Activated T-cell treated with anti-CD3 and anti-CD28 coated beads, Interleukin-2, amount 50 U/mL, for 72 hours (primary cell): Measurements from ENCODE around the gene RBMS1. TPM values are rescaled to one million over a fixed set of nuclear protein-coding genes. Genes with fewer than 3 reads are reported as not detected.

ENCODE experiments used
- ATAC-seq, 2 donors: fragments of 150-1000 bp; cut with Tn5 transposase; replicated peaks in 1 of 2; 2 replicates each; pipeline ENCODE4 v1.10.0; 2021; ENCODE audit warnings: moderate library complexity in 2 of 2, mild to moderate bottlenecking in 1 of 2
- DNase-seq, 2 donors: peaks; one replicate each; pipeline ENCODE4 v3.0.0; 2021 to 2022; ENCODE audit warnings: mixed read lengths in 1 of 2
- H3K27ac Mint-ChIP-seq: one replicate; pipeline ENCODE4 v1.8.0; 2022; ENCODE audit warnings: mild to moderate bottlenecking, moderate library complexity, mixed read lengths
- H3K27me3 Mint-ChIP-seq: one replicate; pipeline ENCODE4 v1.8.0; 2022; ENCODE audit warnings: low read depth, mixed read lengths
- H3K36me3 Mint-ChIP-seq, 2 donors: one replicate each; pipeline ENCODE4 v1.8.0; 2022; ENCODE audit warnings: mixed read lengths in 2 of 2, mild to moderate bottlenecking in 1 of 2; ENCODE audit not compliant: insufficient read depth in 2 of 2
- H3K4me1 Mint-ChIP-seq: one replicate; pipeline ENCODE4 v1.8.0; 2022; ENCODE audit warnings: low read depth, mixed read lengths
- H3K4me3 Mint-ChIP-seq, 2 donors: one replicate each; pipeline ENCODE4 v1.8.0; 2022; ENCODE audit warnings: mild to moderate bottlenecking in 2 of 2, mixed read lengths in 2 of 2, moderate library complexity in 2 of 2
- H3K9me3 Mint-ChIP-seq, 2 donors: one replicate each; pipeline ENCODE4 v1.8.0; 2022; ENCODE audit warnings: mixed read lengths in 2 of 2
- total RNA-seq, 2 donors: library from RNA; stranded (reverse); gene quantifications; one replicate each; pipeline ENCODE4 v1.2.3, GENCODE V29; 2022

Gene RBMS1
- total RNA-seq, 2 donors from 2014 or later: 48.4 to 55.1 TPM

DNA sequence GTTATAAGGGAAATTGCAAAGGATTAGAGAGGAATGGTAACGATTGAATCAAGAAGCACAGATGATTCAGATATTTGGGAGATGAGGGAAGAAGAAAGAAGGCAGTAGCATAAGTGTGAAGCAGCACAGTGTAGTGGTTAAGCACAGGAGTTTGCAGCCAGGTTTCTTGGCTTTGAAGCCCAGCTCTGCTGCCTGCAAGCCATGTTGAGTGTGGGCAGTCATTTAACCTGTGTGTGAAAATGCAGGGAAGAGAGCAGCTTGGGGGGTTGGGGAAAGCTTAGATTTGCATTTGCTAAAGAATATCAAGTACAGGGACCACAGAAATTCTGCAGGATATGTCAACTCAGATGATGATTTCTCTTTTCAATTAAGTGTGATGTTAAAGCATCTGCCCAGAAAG is 21.5 kb upstream of the RBMS1 start:
- Mint-ChIP-seq H3K4me3 (peak overlapping the region; percentile 15 to 17), H3K36me3 (peaks cover 0 to 2% of the 10 kb centered on the region in 2 donors), H3K9me3 (peaks cover 0 to 1% of the 10 kb centered on the region in 2 donors), H3K27me3 (peaks cover 6% of the 10 kb centered on the region), H3K27ac (no peak overlapping the region), H3K4me1 (peaks cover 46% of the 10 kb centered on the region)
- no peak for ATAC-seq
- DNase-seq: no peak

DNA sequence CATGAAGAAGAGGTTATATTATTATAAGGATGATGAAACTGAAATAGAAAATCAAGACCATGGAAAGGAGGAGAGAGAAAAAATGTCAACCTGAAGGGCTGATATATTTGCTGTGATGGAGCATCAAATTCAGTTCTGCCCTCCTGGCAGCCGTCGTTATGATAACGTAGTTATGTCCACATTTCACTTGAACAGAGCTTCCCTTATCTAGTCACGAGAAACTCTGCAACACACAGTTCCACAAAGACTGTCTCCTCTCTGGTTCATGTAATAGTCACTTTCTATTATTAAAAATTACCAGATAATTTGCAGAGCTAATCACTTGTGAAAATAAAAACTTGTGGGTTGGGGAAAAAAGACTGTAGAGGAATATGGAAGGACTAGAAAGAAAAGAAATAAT is 19.5 kb upstream of the RBMS1 start:
- H3K4me1 Mint-ChIP-seq: peaks cover 49% of the 10 kb centered on the region
- DNase-seq (no peak), ATAC-seq (no peak)
- H3K27me3 Mint-ChIP-seq: peaks cover 10% of the 10 kb centered on the region
- H3K9me3 Mint-ChIP-seq: no peaks in the 10 kb centered on the region
- H3K36me3 Mint-ChIP-seq: peaks cover 0 to 2% of the 10 kb centered on the region in 2 donors
- no peak overlapping the region for H3K4me3 Mint-ChIP-seq
- no peak overlapping the region for H3K27ac Mint-ChIP-seq

DNA sequence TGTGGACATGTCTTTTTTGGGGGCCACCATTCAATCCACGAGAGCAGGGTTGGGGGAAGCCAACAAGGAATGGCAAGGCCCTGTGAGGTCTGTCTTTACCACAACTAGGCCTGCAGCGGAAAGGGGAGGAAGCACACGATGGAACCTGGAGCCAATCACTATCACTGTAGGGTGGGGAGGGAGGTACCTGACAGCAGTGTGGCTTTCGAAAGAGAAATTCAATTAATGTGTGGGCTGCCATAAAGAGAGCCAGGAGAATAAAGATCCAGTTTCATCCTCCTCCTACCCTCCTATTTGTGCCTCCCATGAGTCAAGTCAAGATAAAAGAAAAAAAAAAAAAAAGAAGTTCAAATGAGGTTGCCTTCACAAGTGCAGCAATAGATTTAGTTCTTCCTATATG is 18.9 kb upstream of the RBMS1 start:
- Mint-ChIP-seq H3K27ac (no peak overlapping the region), H3K36me3 (peaks cover 0 to 2% of the 10 kb centered on the region in 2 donors), H3K27me3 (peaks cover 12% of the 10 kb centered on the region), H3K4me1 (peaks cover 53% of the 10 kb centered on the region), H3K4me3 (no peak overlapping the region), H3K9me3 (no peaks in the 10 kb centered on the region)
- no peak for DNase-seq
- no peak for ATAC-seq

DNA sequence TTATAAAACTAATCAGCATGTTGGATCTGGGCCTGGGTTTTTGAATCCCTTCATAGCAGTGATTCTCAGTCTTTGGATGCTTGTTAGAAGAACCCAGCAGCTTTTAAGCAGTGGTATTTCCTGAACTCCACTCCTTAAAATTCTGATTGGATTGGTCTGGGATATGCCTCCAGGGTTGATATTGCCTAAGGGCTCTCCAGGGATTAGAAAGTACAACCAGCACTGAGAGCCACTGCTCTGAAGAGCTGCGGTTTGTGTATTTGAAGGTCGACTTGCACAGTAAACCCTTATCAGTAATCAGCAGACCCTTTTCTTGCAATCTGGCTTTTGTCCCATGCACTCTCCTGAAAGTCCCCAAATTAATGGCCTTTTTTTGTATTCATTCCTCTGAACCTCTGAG is 17.0 kb upstream of the RBMS1 start:
- H3K4me1 Mint-ChIP-seq: peaks cover 49% of the 10 kb centered on the region
- H3K9me3 Mint-ChIP-seq: no peaks in the 10 kb centered on the region
- H3K27me3 Mint-ChIP-seq: peaks cover 12% of the 10 kb centered on the region
- H3K4me3 Mint-ChIP-seq: no peak overlapping the region
- no peak for ATAC-seq
- no peak for DNase-seq
- H3K36me3 Mint-ChIP-seq: peaks cover 0 to 2% of the 10 kb centered on the region in 2 donors
- no peak overlapping the region for H3K27ac Mint-ChIP-seq

DNA sequence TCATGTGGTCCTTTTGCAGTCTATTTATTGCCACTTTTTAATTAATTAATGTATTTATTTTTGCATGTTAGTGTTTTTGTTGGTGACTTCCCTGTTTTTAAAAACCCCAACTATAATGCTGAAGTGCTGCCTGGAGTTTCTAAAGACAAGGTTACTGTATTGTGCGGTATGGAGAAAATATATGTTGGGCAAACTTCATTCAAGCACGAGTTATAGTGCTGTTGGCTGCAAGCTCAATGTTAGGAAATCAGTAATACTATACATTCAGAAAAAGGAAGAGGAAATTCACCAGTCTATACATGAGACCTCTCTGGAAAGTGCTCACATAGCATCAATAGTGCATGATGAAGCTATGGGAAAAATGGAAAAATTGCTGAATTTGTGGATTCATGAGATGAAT is 15.4 kb upstream of the RBMS1 start:
- Mint-ChIP-seq H3K4me3 (no peak overlapping the region), H3K4me1 (peaks cover 40% of the 10 kb centered on the region), H3K9me3 (no peaks in the 10 kb centered on the region), H3K27me3 (peaks cover 5% of the 10 kb centered on the region), H3K27ac (no peak overlapping the region), H3K36me3 (no peaks in the 10 kb centered on the region)
- no peak for ATAC-seq
- DNase-seq: no peak

DNA sequence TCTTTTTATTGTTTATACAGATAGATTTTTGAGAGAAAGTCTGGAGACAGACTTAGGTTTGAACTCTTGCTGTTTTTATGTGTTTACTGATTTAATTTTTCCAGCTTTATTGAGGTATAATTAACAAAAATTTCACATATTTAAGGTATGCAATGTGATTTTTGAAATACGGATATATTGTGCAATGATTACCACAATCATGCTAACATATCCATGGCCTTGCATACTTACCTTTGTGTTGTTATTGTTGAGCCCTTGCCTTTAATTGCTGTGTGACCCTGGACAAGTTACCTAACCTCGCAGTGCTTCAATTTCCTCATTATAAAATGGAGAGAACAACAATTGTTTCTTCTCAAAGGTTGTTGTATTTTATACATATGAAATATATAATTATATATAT is 13.9 kb upstream of the RBMS1 start:
- H3K4me1 Mint-ChIP-seq: peaks cover 35% of the 10 kb centered on the region
- no peaks in the 10 kb centered on the region for H3K36me3 Mint-ChIP-seq
- peaks cover 5% of the 10 kb centered on the region for H3K27me3 Mint-ChIP-seq
- no peak overlapping the region for H3K4me3 Mint-ChIP-seq
- DNase-seq (no peak), ATAC-seq (no peak)
- no peaks in the 10 kb centered on the region for H3K9me3 Mint-ChIP-seq
- peak overlapping the region; percentile 67 for H3K27ac Mint-ChIP-seq

DNA sequence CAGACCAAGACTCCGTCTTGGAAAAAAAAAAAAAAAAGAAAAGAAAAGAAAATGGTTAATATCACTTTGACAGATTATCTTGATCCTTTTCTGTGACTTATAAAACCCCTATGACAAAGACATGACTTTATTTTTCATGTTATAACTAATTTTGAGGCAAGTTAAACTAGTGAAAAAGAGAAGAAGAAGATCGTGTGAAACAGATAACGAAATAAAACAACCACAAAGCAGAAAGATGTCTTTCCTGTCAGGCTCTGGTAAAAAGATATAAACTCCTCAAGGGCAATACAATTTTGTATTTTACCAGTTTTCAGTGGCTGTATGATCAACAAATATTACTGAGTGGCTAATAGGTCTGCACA is 13.4 kb upstream of the RBMS1 start:
- DNase-seq (no peak), ATAC-seq (peak; percentile 76 to 84)
- H3K36me3 Mint-ChIP-seq: no peaks in the 10 kb centered on the region
- H3K9me3 Mint-ChIP-seq: no peaks in the 10 kb centered on the region
- peak overlapping the region; percentile 19 to 72 for H3K4me3 Mint-ChIP-seq
- H3K4me1 Mint-ChIP-seq: peaks cover 30% of the 10 kb centered on the region
- H3K27ac Mint-ChIP-seq: peak overlapping the region; percentile 67
- H3K27me3 Mint-ChIP-seq: peaks cover 5% of the 10 kb centered on the region

DNA sequence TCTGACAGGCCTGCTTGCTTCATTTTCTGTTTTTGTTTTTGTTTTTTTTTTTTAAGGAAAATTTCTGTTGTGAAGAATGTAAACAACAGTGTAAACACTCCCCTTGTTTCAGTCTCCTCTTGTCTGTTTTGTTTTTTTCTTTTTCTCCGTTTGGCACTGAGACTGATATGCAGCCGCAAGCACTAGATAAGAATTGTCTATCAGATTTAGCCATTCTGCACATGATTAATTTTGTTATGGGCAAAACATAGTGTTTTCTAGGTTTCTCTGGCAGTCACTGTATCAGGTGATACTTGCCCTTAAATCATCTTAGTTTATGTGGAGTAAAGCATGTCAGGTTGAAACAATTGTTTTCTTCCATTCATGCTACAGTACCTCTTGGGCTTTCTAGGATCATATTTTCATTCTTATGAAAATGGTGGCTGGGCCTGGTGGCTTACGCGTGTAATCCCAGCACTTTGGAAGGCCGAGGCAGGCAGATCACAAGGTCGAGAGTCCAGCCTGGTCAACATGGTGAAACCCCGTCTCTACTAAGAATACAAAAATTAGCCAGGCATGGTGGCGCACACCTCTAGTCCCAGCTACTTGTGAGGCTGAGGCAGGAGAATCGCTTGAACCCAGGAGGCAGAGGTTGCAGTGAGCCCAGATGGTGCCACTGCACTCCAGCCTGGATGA is 12.9 kb upstream of the RBMS1 start:
- no peak overlapping the region for H3K27ac Mint-ChIP-seq
- no peaks in the 10 kb centered on the region for H3K9me3 Mint-ChIP-seq
- H3K27me3 Mint-ChIP-seq: peaks cover 5% of the 10 kb centered on the region
- peak overlapping the region; percentile 19 to 72 for H3K4me3 Mint-ChIP-seq
- DNase-seq (no peak), ATAC-seq (no peak)
- no peaks in the 10 kb centered on the region for H3K36me3 Mint-ChIP-seq
- H3K4me1 Mint-ChIP-seq: peaks cover 29% of the 10 kb centered on the region

DNA sequence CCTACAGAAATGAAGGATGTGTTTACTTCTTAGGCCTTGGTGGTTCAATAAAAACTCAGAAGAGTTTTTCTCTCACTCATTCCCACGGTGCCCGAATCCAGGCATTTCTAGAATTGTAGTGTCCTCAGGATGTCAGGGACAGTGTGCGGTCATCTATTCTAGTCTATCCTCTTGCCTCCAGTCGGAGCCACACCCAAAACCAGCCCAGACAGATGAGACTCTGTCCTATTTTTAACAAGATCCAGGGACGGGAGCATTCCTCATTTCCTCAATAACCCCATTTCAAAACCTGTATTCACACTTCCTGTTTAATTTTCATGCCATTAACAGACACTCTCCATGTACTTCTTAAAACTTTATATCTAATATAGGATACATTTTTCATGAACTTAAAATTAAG is 11.6 kb upstream of the RBMS1 start:
- Mint-ChIP-seq H3K4me1 (peaks cover 23% of the 10 kb centered on the region), H3K36me3 (no peaks in the 10 kb centered on the region), H3K27me3 (peaks cover 5% of the 10 kb centered on the region), H3K4me3 (no peak overlapping the region), H3K27ac (no peak overlapping the region), H3K9me3 (no peaks in the 10 kb centered on the region)
- ATAC-seq (no peak), DNase-seq (no peak)

DNA sequence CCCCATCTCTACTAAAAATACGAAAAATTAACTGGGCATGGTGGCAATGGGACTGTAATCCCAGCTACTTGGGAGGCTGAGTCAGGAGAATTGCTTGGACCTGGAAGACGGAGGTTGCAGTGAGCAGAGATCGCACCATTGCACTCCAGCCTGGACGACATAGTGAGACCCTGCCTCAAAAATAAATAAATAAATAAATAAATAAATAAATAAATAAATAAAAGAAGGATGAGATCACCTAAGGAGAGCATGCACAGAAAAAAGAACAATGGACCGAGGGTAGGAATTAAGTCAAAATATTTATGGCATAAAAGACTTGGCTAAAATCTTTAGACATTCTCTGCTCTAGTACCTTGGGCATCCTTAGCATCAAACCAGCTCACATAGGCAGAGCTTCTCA is 8.9 kb upstream of the RBMS1 start:
- Mint-ChIP-seq H3K4me1 (peaks cover 15% of the 10 kb centered on the region), H3K4me3 (no peak overlapping the region), H3K27ac (no peak overlapping the region), H3K36me3 (no peaks in the 10 kb centered on the region), H3K27me3 (no peaks in the 10 kb centered on the region), H3K9me3 (peaks cover 0 to 2% of the 10 kb centered on the region in 2 donors)
- DNase-seq (no peak), ATAC-seq (no peak)

DNA sequence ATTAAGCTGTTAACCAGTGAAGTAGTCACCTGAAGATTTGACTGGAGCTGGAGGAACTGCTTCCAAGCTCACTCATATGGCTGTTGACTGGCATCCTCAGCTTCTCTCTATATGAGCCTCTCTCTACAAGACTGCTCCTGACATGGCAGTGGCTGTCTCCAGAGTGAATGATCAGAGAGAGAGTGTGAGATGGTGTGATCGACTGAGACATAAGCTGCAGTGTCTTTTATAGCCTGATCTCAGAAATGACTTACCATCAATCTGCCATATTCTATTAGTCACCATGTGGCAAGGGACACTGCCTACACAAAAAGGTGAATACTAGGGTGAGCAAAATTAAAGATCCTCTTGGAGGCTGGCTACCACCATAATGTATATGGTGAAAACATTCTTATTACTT is 7.8 kb upstream of the RBMS1 start:
- no peak for DNase-seq
- H3K4me3 Mint-ChIP-seq: no peak overlapping the region
- peaks cover 4% of the 10 kb centered on the region for H3K4me1 Mint-ChIP-seq
- no peak overlapping the region for H3K27ac Mint-ChIP-seq
- H3K27me3 Mint-ChIP-seq: no peaks in the 10 kb centered on the region
- peaks cover 0 to 2% of the 10 kb centered on the region in 2 donors for H3K9me3 Mint-ChIP-seq
- no peaks in the 10 kb centered on the region for H3K36me3 Mint-ChIP-seq
- peak; percentile 44 to 68 for ATAC-seq

DNA sequence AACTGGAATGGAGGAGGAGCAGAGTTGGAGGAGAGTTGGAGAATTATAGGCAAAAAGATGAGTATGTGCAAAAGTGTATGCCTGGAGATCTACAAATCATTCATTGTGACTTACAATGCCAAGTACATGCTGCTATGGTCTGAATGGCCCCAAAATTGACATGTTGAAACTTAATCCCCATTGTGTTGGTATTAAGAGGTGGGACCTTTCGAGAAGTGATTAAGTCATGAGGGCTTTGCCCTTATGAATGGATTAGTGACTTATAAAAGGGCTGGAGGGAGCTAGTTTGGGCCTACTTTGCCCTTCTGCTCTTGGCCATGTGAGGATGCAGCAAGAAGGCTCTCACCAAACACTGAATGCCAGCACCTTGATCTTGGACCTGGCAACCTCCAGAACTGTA is 6.3 kb upstream of the RBMS1 start:
- peaks cover 0 to 2% of the 10 kb centered on the region in 2 donors for H3K9me3 Mint-ChIP-seq
- H3K4me1 Mint-ChIP-seq: peaks cover 10% of the 10 kb centered on the region
- H3K27me3 Mint-ChIP-seq: no peaks in the 10 kb centered on the region
- no peaks in the 10 kb centered on the region for H3K36me3 Mint-ChIP-seq
- no peak overlapping the region for H3K27ac Mint-ChIP-seq
- H3K4me3 Mint-ChIP-seq: no peak overlapping the region
- DNase-seq (no peak), ATAC-seq (no peak)

DNA sequence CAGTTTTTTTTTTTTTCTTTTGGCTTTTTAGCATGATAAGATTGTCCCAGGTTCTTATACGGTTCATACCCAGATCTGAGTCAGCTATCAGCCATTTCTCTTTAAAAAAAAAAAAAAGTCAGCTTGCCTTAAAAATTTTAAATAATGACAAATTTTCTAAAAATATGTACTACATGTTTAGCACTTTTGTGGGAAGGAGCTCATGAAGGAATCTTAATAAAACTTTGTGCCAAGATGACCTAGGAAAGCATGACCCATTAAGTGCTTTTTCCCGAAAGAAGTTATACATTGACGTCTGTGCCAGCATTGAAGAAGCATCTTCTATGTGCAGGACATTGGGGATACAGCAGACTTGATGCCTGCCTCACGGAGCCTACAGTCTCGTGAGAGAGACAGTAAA is 4.5 kb upstream of the RBMS1 start:
- no peak for ATAC-seq
- Mint-ChIP-seq H3K4me1 (peaks cover 16% of the 10 kb centered on the region), H3K27me3 (no peaks in the 10 kb centered on the region), H3K9me3 (peaks cover 0 to 2% of the 10 kb centered on the region in 2 donors), H3K36me3 (peaks cover 0 to 1% of the 10 kb centered on the region in 2 donors), H3K27ac (no peak overlapping the region), H3K4me3 (no peak overlapping the region)
- DNase-seq: no peak

DNA sequence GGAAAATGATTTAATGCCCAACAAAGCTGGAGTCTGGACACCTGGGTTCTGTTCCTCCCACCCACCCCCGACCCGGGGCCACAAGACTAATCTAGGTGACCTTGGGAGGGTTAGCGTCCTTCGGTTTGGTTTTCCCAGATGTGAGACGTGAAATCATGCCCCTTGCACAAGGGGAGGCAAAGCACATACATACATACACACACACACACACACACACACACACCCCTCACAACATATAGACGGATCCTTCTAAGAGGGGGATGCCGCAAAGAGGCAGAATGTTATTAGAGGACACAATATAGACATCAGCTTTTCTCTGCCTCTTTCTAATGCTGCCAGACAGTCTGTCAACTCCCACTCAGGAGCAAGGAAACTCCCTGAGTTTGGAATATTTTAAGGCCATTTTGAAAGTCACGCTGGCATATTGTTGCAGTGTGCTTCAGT is 616 bp upstream of the RBMS1 start:
- no peaks in the 10 kb centered on the region for H3K9me3 Mint-ChIP-seq
- no peak for ATAC-seq
- H3K27me3 Mint-ChIP-seq: no peaks in the 10 kb centered on the region
- H3K27ac Mint-ChIP-seq: no peak overlapping the region
- H3K36me3 Mint-ChIP-seq: peaks cover 2 to 8% of the 10 kb centered on the region in 2 donors
- H3K4me3 Mint-ChIP-seq: peak overlapping the region; percentile 68 to 91
- H3K4me1 Mint-ChIP-seq: peaks cover 43% of the 10 kb centered on the region
- DNase-seq: no peak
